ENCODE measurements around the gene RAB40C.

Gene RAB40C

DNA sequence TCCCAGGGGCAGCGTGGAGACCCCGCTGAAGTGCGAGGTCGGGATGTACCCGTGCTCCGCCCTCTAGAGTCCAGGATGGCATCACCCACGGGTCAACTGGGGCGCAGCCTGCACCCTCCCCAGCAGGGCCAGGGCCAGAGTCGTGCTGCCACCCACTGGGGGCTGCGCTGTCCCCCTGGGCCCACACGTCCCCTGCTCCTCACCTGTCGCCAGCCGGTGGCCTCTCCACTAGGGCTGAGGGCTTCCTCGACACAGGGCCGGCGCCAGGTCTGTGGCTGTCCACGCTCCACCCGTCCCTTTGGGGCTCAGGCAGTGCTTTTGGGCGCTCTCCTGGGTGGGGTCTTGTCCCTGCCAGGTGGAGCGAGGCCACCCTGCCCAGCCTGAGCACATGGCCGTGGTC is 41.3 kb upstream of the RAB40C start:
- no peak for DNase-seq
- H3K4me3 ChIP-seq (ENCODE audit: low read length), result no peak overlapping the region
- no peak overlapping the region for H3K18ac ChIP-seq (ENCODE audit: low read length)
- WGBS (ENCODE audit: extremely low coverage, insufficient coverage, low lambda C conversion rate), result no CpG with 5 or more reads among the region's 21 CpGs
- H3K36me3 ChIP-seq (ENCODE audit: control insufficient read depth, insufficient read depth, low read length), result no peaks in the 10 kb centered on the region
- H4K8ac ChIP-seq (ENCODE audit: low read depth, low read length), result no peak overlapping the region
- no peak overlapping the region for H3K4me2 ChIP-seq (ENCODE audit: low read length)
- no peak overlapping the region for H2BK5ac ChIP-seq (ENCODE audit: low read length)
- H3K27ac ChIP-seq (ENCODE audit: low read depth, low read length), result no peak overlapping the region
- H3K4me1 ChIP-seq (ENCODE audit: control insufficient read depth, low read depth, low read length), result no peaks in the 10 kb centered on the region
- no peak overlapping the region for H3K9ac ChIP-seq (ENCODE audit: low read length)
- H3K79me2 ChIP-seq (ENCODE audit: control insufficient read depth, insufficient read depth, low read length), result no peaks in the 10 kb centered on the region
- no peak overlapping the region for H2AK5ac ChIP-seq (ENCODE audit: low read length)
- H3K4ac ChIP-seq (ENCODE audit: low read depth, low read length), result no peak overlapping the region
- peaks cover 2% of the 10 kb centered on the region for H3K79me1 ChIP-seq (ENCODE audit: low read length)
- no peaks in the 10 kb centered on the region for H3K27me3 ChIP-seq (ENCODE audit: insufficient read depth, low read length, poor library complexity)
- no peak overlapping the region for H2BK15ac ChIP-seq (replicated peaks; ENCODE audit: low read depth)
- no peak overlapping the region for H3K23ac ChIP-seq (ENCODE audit: low read length)
- no peak overlapping the region for H3K56ac ChIP-seq (ENCODE audit: low read length)
- no peak overlapping the region for H4K5ac ChIP-seq (ENCODE audit: low read length)
- no peak overlapping the region for H2BK120ac ChIP-seq (ENCODE audit: low read depth, low read length)

DNA sequence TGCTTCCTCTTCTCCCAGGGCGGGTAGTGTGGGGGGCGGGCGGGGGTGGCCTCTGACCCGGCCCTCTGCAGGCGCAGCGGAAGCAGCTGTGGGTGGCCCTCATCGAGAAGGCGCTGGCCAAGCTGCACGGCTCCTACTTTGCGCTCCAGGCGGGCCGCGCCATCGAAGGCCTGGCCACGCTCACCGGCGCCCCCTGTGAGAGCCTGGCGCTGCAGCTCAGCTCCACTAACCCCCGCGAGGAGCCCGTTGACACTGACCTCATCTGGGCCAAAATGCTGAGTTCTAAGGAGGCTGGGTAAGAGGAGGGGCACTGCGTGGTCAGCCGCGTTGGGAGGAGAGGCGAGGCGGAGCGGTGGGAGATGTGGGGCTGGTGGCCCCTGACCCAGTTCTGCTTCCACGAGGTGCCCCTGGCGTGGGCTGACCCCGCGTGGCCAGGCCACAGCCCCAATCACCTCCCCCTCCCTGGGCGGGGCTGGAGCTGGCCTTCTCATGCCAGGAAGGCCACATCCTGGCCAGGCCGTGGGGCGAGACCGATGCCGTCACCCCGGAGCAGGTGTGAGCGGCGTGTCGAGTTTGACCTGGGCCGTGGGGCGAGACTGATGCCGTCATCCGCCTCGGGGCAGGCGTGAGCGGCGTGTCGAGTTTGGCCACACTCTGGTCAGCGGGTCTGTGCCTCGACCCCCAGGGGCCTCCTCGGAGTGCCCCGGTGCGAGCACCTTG is 40.2 kb upstream of the RAB40C start:
- H3K27me3 ChIP-seq (ENCODE audit: insufficient read depth, low read length, poor library complexity), result no peaks in the 10 kb centered on the region
- no peak overlapping the region for H3K4me3 ChIP-seq (ENCODE audit: low read length)
- H3K79me1 ChIP-seq (ENCODE audit: low read length), result peaks cover 2% of the 10 kb centered on the region
- H3K36me3 ChIP-seq (ENCODE audit: control insufficient read depth, insufficient read depth, low read length), result no peaks in the 10 kb centered on the region
- peak; percentile 49 for DNase-seq
- H3K79me2 ChIP-seq (ENCODE audit: control insufficient read depth, insufficient read depth, low read length), result no peaks in the 10 kb centered on the region
- no peak overlapping the region for H4K5ac ChIP-seq (ENCODE audit: low read length)
- WGBS (ENCODE audit: extremely low coverage, insufficient coverage, low lambda C conversion rate), result no CpG with 5 or more reads among the region's 54 CpGs
- no peak overlapping the region for H3K9ac ChIP-seq (ENCODE audit: low read length)
- H3K4me2 ChIP-seq (ENCODE audit: low read length), result no peak overlapping the region
- H3K56ac ChIP-seq (ENCODE audit: low read length), result no peak overlapping the region
- no peak overlapping the region for H2BK120ac ChIP-seq (ENCODE audit: low read depth, low read length)
- H4K8ac ChIP-seq (ENCODE audit: low read depth, low read length), result no peak overlapping the region
- no peaks in the 10 kb centered on the region for H3K4me1 ChIP-seq (ENCODE audit: control insufficient read depth, low read depth, low read length)
- no peak overlapping the region for H3K4ac ChIP-seq (ENCODE audit: low read depth, low read length)
- H2BK5ac ChIP-seq (ENCODE audit: low read length), result no peak overlapping the region
- H3K23ac ChIP-seq (ENCODE audit: low read length), result no peak overlapping the region
- H2BK15ac ChIP-seq (replicated peaks; ENCODE audit: low read depth), result no peak overlapping the region
- H2AK5ac ChIP-seq (ENCODE audit: low read length), result no peak overlapping the region
- H3K18ac ChIP-seq (ENCODE audit: low read length), result no peak overlapping the region
- no peak overlapping the region for H3K27ac ChIP-seq (ENCODE audit: low read depth, low read length)

DNA sequence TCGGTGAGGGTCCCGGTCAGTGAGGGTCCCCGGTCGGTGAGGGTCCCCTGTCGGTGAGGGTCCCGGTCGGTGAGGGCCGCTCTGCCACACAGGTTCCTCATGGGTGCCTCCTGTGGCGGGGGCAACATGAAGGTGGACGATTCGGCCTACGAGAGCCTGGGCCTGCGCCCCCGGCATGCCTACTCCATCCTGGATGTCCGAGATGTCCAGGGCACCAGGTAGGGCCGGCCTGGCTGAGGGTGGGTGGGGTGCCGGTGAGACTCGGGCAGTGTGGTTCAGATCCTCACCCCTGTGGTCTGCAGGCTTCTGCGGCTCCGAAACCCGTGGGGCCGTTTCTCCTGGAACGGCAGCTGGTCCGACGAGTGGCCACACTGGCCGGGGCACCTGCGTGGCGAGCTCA is 38.7 kb upstream of the RAB40C start:
- Histone ChIP-seq H3K27me3 (ENCODE audit: insufficient read depth, low read length, poor library complexity) (no peaks in the 10 kb centered on the region), H2AK5ac (ENCODE audit: low read length) (no peak overlapping the region), H3K27ac (ENCODE audit: low read depth, low read length) (no peak overlapping the region), H3K4me3 (ENCODE audit: low read length) (no peak overlapping the region), H2BK15ac (replicated peaks; ENCODE audit: low read depth) (no peak overlapping the region), H3K56ac (ENCODE audit: low read length) (no peak overlapping the region), H3K79me2 (ENCODE audit: control insufficient read depth, insufficient read depth, low read length) (no peaks in the 10 kb centered on the region), H4K5ac (ENCODE audit: low read length) (no peak overlapping the region), H3K36me3 (ENCODE audit: control insufficient read depth, insufficient read depth, low read length) (no peaks in the 10 kb centered on the region), H2BK5ac (ENCODE audit: low read length) (no peak overlapping the region), H3K4me1 (ENCODE audit: control insufficient read depth, low read depth, low read length) (no peaks in the 10 kb centered on the region), H3K79me1 (ENCODE audit: low read length) (peaks cover 2% of the 10 kb centered on the region), H3K23ac (ENCODE audit: low read length) (no peak overlapping the region), H3K4ac (ENCODE audit: low read depth, low read length) (no peak overlapping the region), H4K8ac (ENCODE audit: low read depth, low read length) (no peak overlapping the region), H2BK120ac (ENCODE audit: low read depth, low read length) (no peak overlapping the region), H3K4me2 (ENCODE audit: low read length) (no peak overlapping the region), H3K18ac (ENCODE audit: low read length) (no peak overlapping the region), H3K9ac (ENCODE audit: low read length) (no peak overlapping the region)
- WGBS (ENCODE audit: extremely low coverage, insufficient coverage, low lambda C conversion rate), result no CpG with 5 or more reads among the region's 28 CpGs
- DNase-seq, result no peak

DNA sequence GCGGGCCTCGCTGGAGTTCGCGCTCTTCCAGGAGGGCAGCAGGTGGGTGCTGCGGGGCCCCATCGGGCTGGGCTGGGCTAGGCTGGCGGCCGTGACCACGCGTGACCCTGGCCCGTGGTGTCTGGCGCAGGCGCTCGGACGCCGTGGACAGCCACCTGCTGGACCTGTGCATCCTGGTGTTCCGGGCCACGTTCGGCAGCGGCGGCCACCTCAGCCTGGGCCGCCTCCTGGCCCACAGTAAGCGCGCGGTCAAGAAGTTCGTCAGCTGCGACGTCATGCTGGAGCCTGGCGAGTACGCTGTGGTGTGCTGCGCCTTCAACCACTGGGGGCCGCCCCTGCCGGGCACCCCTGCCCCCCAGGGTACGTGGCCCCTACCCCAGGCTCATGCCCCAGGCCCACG is 37.7 kb upstream of the RAB40C start:
- Histone ChIP-seq H4K5ac (ENCODE audit: low read length) (no peak overlapping the region), H3K56ac (ENCODE audit: low read length) (no peak overlapping the region), H3K27me3 (ENCODE audit: insufficient read depth, low read length, poor library complexity) (no peaks in the 10 kb centered on the region), H3K4me3 (ENCODE audit: low read length) (no peak overlapping the region), H3K4me1 (ENCODE audit: control insufficient read depth, low read depth, low read length) (no peaks in the 10 kb centered on the region), H3K9ac (ENCODE audit: low read length) (no peak overlapping the region), H2BK120ac (ENCODE audit: low read depth, low read length) (no peak overlapping the region), H3K4ac (ENCODE audit: low read depth, low read length) (no peak overlapping the region), H4K8ac (ENCODE audit: low read depth, low read length) (no peak overlapping the region), H3K23ac (ENCODE audit: low read length) (no peak overlapping the region), H3K79me2 (ENCODE audit: control insufficient read depth, insufficient read depth, low read length) (no peaks in the 10 kb centered on the region), H3K18ac (ENCODE audit: low read length) (no peak overlapping the region), H3K36me3 (ENCODE audit: control insufficient read depth, insufficient read depth, low read length) (no peaks in the 10 kb centered on the region), H3K27ac (ENCODE audit: low read depth, low read length) (no peak overlapping the region), H3K4me2 (ENCODE audit: low read length) (no peak overlapping the region), H2AK5ac (ENCODE audit: low read length) (no peak overlapping the region), H3K79me1 (ENCODE audit: low read length) (peaks cover 2% of the 10 kb centered on the region), H2BK5ac (ENCODE audit: low read length) (no peak overlapping the region), H2BK15ac (replicated peaks; ENCODE audit: low read depth) (no peak overlapping the region)
- DNase-seq, result no peak
- WGBS (ENCODE audit: extremely low coverage, insufficient coverage, low lambda C conversion rate), result no CpG with 5 or more reads among the region's 35 CpGs

DNA sequence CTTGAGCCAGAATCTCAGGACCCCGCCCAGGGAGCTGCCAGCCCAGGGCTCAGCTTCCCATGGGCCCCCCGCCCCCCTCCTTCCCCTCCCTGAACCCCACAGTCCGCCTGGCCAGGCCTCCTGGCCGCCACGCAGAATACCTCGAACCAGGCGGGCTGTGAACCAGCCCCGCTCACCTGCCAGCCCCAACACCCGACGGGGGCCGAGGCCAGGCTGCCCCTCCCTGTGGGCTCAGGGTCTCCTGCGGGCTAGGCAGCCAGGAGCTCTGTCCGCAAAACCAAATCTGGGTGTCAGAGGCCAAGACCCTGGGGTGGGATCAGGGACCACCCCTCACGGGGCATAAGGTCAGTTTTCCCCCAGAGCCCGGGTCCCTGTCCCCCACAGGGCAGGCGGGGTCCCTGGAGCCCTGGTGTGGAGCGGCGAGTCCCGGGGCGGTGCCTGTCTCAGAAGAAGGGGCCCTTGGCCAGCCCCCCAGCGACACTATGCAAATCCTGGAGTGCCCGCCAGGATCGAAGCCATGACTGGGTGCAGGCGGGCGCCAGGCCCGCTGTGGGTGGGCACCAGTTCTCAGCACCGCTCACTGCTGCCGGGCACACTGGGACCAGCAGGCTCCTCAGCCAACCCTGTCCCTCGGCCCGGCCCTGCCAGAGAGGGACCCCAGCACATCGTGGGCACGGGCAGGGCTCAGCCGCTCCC is 36.1 kb upstream of the RAB40C start:
- Histone ChIP-seq H4K8ac (ENCODE audit: low read depth, low read length) (no peak overlapping the region), H2BK120ac (ENCODE audit: low read depth, low read length) (no peak overlapping the region), H3K27ac (ENCODE audit: low read depth, low read length) (no peak overlapping the region), H3K4ac (ENCODE audit: low read depth, low read length) (no peak overlapping the region), H2BK15ac (replicated peaks; ENCODE audit: low read depth) (no peak overlapping the region), H3K36me3 (ENCODE audit: control insufficient read depth, insufficient read depth, low read length) (no peaks in the 10 kb centered on the region), H2AK5ac (ENCODE audit: low read length) (no peak overlapping the region), H3K9ac (ENCODE audit: low read length) (no peak overlapping the region), H3K56ac (ENCODE audit: low read length) (no peak overlapping the region), H3K79me2 (ENCODE audit: control insufficient read depth, insufficient read depth, low read length) (no peaks in the 10 kb centered on the region), H3K4me3 (ENCODE audit: low read length) (no peak overlapping the region), H3K4me1 (ENCODE audit: control insufficient read depth, low read depth, low read length) (no peaks in the 10 kb centered on the region), H3K79me1 (ENCODE audit: low read length) (peaks cover 2% of the 10 kb centered on the region), H3K23ac (ENCODE audit: low read length) (no peak overlapping the region), H3K27me3 (ENCODE audit: insufficient read depth, low read length, poor library complexity) (no peaks in the 10 kb centered on the region), H4K5ac (ENCODE audit: low read length) (no peak overlapping the region), H3K4me2 (ENCODE audit: low read length) (no peak overlapping the region), H3K18ac (ENCODE audit: low read length) (no peak overlapping the region), H2BK5ac (ENCODE audit: low read length) (no peak overlapping the region)
- WGBS (ENCODE audit: extremely low coverage, insufficient coverage, low lambda C conversion rate), result no CpG with 5 or more reads among the region's 33 CpGs
- DNase-seq, result no peak

DNA sequence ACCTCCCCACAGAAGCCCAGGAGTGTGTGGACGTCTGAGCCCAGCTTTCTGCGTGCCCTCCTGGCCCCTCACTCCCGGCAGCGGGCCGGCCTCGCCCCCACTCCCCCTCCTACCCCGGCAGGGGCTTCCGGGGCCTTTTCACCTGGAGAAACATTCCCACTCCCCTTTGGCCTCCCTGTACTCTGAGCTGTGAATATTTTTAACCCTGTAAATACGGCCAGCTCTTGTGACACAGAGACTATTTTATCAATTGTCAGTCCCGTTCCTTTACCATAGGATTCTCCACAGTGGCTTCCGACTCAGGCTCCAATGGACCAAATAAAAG is 35.6 kb upstream of the RAB40C start:
- H3K4me2 ChIP-seq (ENCODE audit: low read length), result no peak overlapping the region
- H2AK5ac ChIP-seq (ENCODE audit: low read length), result no peak overlapping the region
- no peaks in the 10 kb centered on the region for H3K79me2 ChIP-seq (ENCODE audit: control insufficient read depth, insufficient read depth, low read length)
- DNase-seq, result no peak
- H3K18ac ChIP-seq (ENCODE audit: low read length), result no peak overlapping the region
- no peak overlapping the region for H3K4me3 ChIP-seq (ENCODE audit: low read length)
- no peak overlapping the region for H2BK15ac ChIP-seq (replicated peaks; ENCODE audit: low read depth)
- no peaks in the 10 kb centered on the region for H3K27me3 ChIP-seq (ENCODE audit: insufficient read depth, low read length, poor library complexity)
- H2BK120ac ChIP-seq (ENCODE audit: low read depth, low read length), result no peak overlapping the region
- H3K56ac ChIP-seq (ENCODE audit: low read length), result no peak overlapping the region
- H3K79me1 ChIP-seq (ENCODE audit: low read length), result peaks cover 2% of the 10 kb centered on the region
- H3K4me1 ChIP-seq (ENCODE audit: control insufficient read depth, low read depth, low read length), result no peaks in the 10 kb centered on the region
- no peak overlapping the region for H3K9ac ChIP-seq (ENCODE audit: low read length)
- no peak overlapping the region for H3K23ac ChIP-seq (ENCODE audit: low read length)
- no CpG with 5 or more reads among the region's 11 CpGs for WGBS (ENCODE audit: extremely low coverage, insufficient coverage, low lambda C conversion rate)
- no peak overlapping the region for H3K27ac ChIP-seq (ENCODE audit: low read depth, low read length)
- no peaks in the 10 kb centered on the region for H3K36me3 ChIP-seq (ENCODE audit: control insufficient read depth, insufficient read depth, low read length)
- no peak overlapping the region for H4K5ac ChIP-seq (ENCODE audit: low read length)
- no peak overlapping the region for H4K8ac ChIP-seq (ENCODE audit: low read depth, low read length)
- no peak overlapping the region for H3K4ac ChIP-seq (ENCODE audit: low read depth, low read length)
- no peak overlapping the region for H2BK5ac ChIP-seq (ENCODE audit: low read length)

Measured in mesendoderm (in vitro differentiated cells).